Measurements from ENCODE around the gene NDUFA6. TPM values are rescaled to one million over a fixed set of nuclear protein-coding genes. Genes with fewer than 3 reads are reported as not detected.

Gene NDUFA6
- total and polyA plus RNA-seq, 2 experiments from 2014 or later, result 56.3 to 180 TPM

DNA sequence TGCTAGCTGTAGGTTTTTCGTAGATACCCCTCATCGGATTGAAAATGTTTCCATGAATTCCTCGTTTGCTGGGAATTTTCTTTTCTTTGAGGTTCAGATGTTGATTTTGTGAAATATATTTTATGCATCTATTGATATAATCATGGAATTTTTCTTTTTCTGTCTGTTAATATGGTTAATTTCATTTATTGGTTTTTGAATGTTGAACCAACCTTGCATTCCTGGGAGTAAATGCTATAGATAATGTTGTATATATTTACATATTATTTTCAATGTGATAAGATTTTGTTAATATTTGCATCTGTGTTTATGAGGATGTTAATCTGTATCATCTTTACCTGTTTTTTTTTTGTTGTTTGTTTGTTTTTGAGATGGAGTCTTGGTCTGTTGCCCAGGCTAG is 10.6 kb upstream of the NDUFA6 start:
- H4K20me1 ChIP-seq (ENCODE audit: insufficient read depth), result no peaks in the 10 kb centered on the region
- H2AFZ ChIP-seq, result no peak overlapping the region
- H3K79me2 ChIP-seq (ENCODE audit: insufficient read depth), result no peaks in the 10 kb centered on the region
- no peaks in the 10 kb centered on the region for H3K4me1 ChIP-seq (ENCODE audit: insufficient read depth)
- H3K27me3 ChIP-seq (replicated peaks; ENCODE audit: insufficient read depth), result no peaks in the 10 kb centered on the region
- H3K36me3 ChIP-seq (ENCODE audit: low read depth), result no peaks in the 10 kb centered on the region
- in situ Hi-C loops (cut with MboI), result no loop called here
- H3K9me3 ChIP-seq (ENCODE audit: low read depth), result peaks cover 9% of the 10 kb centered on the region
- no peak overlapping the region for H3K27ac ChIP-seq
- H3K4me2 ChIP-seq (ENCODE audit: unreplicated experiment), result no peak overlapping the region
- 86 to 87% methylated on average over 3 of the region's 3 CpGs for WGBS, 2 experiments (ENCODE audit: low coverage in 1 of 2, low lambda C conversion rate in 2 of 2, missing lambda C conversion rate in 2 of 2)
- no peak overlapping the region for H3K4me3 ChIP-seq
- H3K9me2 ChIP-seq (ENCODE audit: insufficient read depth), result no peaks in the 10 kb centered on the region
- no peak for TF ChIP-seq EZH2phosphoT487 (IDR thresholded peaks at IDR 0.05; ENCODE audit: insufficient read depth, low read depth)
- no peaks in the 10 kb centered on the region for H3F3A ChIP-seq (ENCODE audit: insufficient read depth)
- no peak overlapping the region for H3K9ac ChIP-seq
- DNase-seq, result no peak

DNA sequence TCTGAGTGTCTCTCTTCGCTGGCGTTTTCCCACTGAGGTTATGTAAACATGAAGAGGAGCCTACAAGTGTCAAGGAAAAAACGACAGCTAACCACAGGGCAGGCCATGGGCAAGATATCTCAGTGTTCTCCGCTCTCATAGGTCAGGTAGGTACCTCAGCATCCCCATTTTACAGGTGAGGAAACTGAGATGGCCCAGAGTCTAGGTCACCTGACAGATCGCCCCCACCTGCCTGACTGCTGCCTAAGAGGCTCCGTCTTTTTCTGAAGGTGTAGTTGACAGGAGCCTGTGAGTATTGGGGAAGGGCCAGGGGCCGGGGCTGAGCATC is 847 bp upstream of the NDUFA6 start:
- Histone ChIP-seq H3K79me2 (ENCODE audit: insufficient read depth) (peaks cover 34% of the 10 kb centered on the region), H3K9me3 (ENCODE audit: low read depth) (no peaks in the 10 kb centered on the region), H3K36me3 (ENCODE audit: low read depth) (peaks cover 5% of the 10 kb centered on the region; the same call in 1 of the 2 replicates), H3F3A (ENCODE audit: insufficient read depth) (0 out of 2 replicates have a peak, but pooled peaks cover 12% of the 10 kb centered on the region), H2AFZ (peak overlapping the region; percentile 95), H3K9me2 (ENCODE audit: insufficient read depth) (no peaks in the 10 kb centered on the region), H3K27me3 (replicated peaks; ENCODE audit: insufficient read depth) (no peaks in the 10 kb centered on the region), H3K9ac (peak overlapping the region; percentile 97), H3K4me1 (ENCODE audit: insufficient read depth) (0 out of 2 replicates have a peak, but pooled peaks cover 3% of the 10 kb centered on the region), H3K4me2 (ENCODE audit: unreplicated experiment) (peak overlapping the region; percentile 90), H4K20me1 (ENCODE audit: insufficient read depth) (no peaks in the 10 kb centered on the region; the same call in 1 of the 2 replicates), H3K27ac (peak overlapping the region; percentile 71), H3K4me3 (peak overlapping the region; percentile 95)
- TF ChIP-seq EZH2phosphoT487 (IDR thresholded peaks at IDR 0.05; ENCODE audit: insufficient read depth, low read depth) (no peak), EZH2 (IDR thresholded peaks at IDR 0.05; ENCODE audit: insufficient read depth, poor library complexity, severe bottlenecking) (no peak)
- in situ Hi-C loops (cut with MboI), result loop anchor here (10.0 kb wide), 1 partner anchor 343 kb away; the partner anchor contains the start of gene NFAM1
- DNase-seq, result no peak
- WGBS, 2 experiments (ENCODE audit: low coverage in 1 of 2, low lambda C conversion rate in 2 of 2, missing lambda C conversion rate in 2 of 2), result 27 to 36% methylated on average over 7 of the region's 7 CpGs

DNA sequence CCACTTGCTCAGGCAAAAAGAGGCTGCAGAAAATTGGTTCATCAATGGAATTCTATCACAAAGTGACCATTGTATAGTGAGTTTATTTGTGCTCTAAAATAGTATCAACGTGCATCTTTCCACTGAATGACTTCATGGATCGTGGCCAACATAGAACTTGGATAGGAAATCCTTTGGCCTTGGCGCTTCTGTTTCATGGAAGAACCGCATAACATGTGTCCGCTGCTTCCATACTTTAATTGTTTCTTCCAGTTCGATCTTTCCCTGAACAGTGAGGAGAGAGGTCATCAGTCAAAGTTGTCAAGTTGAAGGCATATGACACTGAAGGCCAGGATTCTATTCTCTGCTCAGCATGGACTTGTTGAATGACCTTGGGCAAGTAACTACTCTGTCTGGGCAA is 4.5 kb downstream of the NDUFA6 start:
- Histone ChIP-seq H3K9ac (no peak overlapping the region), H3K4me1 (ENCODE audit: insufficient read depth) (no peaks in the 10 kb centered on the region), H3K79me2 (ENCODE audit: insufficient read depth) (peaks cover 74% of the 10 kb centered on the region), H3K36me3 (ENCODE audit: low read depth) (peaks cover 13% of the 10 kb centered on the region), H3F3A (ENCODE audit: insufficient read depth) (0 out of 2 replicates have a peak, but pooled peaks cover 6% of the 10 kb centered on the region), H3K27ac (no peak overlapping the region), H4K20me1 (ENCODE audit: insufficient read depth) (no peaks in the 10 kb centered on the region; the same call in 1 of the 2 replicates), H3K9me3 (ENCODE audit: low read depth) (no peaks in the 10 kb centered on the region), H3K9me2 (ENCODE audit: insufficient read depth) (no peaks in the 10 kb centered on the region), H3K4me2 (ENCODE audit: unreplicated experiment) (no peak overlapping the region), H2AFZ (no peak overlapping the region), H3K4me3 (no peak overlapping the region), H3K27me3 (replicated peaks; ENCODE audit: insufficient read depth) (no peaks in the 10 kb centered on the region)
- no peak for DNase-seq
- TF ChIP-seq EZH2 (IDR thresholded peaks at IDR 0.05; ENCODE audit: insufficient read depth, poor library complexity, severe bottlenecking) (no peak), EZH2phosphoT487 (IDR thresholded peaks at IDR 0.05; ENCODE audit: insufficient read depth, low read depth) (no peak)
- in situ Hi-C loops (cut with MboI), result no loop called here
- WGBS, 2 experiments (ENCODE audit: low coverage in 1 of 2, low lambda C conversion rate in 2 of 2, missing lambda C conversion rate in 2 of 2), result 70 to 76% methylated on average over 6 of the region's 6 CpGs

DNA sequence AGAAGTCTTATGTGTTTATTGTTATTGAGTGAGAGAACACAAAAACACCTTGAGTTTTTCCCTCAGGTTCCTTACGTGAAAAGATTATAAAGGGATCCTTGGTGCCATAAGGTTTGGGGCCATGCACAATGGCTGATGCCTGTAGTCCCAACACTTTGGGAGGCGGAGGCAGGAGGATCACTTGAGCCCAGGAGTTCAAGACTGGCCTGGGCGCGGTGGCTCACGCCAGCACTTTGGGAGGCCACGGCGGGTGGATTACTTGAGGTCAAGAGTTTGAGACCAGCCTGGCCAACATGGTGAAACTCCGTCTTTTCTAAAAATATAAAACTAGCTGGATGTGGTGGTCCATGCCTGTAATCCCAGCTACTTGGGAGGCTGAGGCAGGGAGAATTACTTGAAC is 5.7 kb downstream of the NDUFA6 start:
- H3K9me2 ChIP-seq (ENCODE audit: insufficient read depth), result no peaks in the 10 kb centered on the region
- peaks cover 3% of the 10 kb centered on the region; the same call in 1 of the 2 replicates for H3K4me1 ChIP-seq (ENCODE audit: insufficient read depth)
- no peaks in the 10 kb centered on the region; the same call in 1 of the 2 replicates for H4K20me1 ChIP-seq (ENCODE audit: insufficient read depth)
- H3K79me2 ChIP-seq (ENCODE audit: insufficient read depth), result peaks cover 75% of the 10 kb centered on the region
- no peak for DNase-seq
- no peaks in the 10 kb centered on the region for H3K9me3 ChIP-seq (ENCODE audit: low read depth)
- peaks cover 15% of the 10 kb centered on the region; the same call in 1 of the 2 replicates for H3F3A ChIP-seq (ENCODE audit: insufficient read depth)
- H3K27ac ChIP-seq, result no peak overlapping the region
- H3K4me3 ChIP-seq, result no peak overlapping the region
- WGBS, 2 experiments (ENCODE audit: low coverage in 1 of 2, low lambda C conversion rate in 2 of 2, missing lambda C conversion rate in 2 of 2), result 93 to 96% methylated on average over 8 of the region's 8 CpGs
- H2AFZ ChIP-seq, result no peak overlapping the region
- TF ChIP-seq EZH2phosphoT487 (IDR thresholded peaks at IDR 0.05; ENCODE audit: insufficient read depth, low read depth), result no peak
- no peak for TF ChIP-seq EZH2 (IDR thresholded peaks at IDR 0.05; ENCODE audit: insufficient read depth, poor library complexity, severe bottlenecking)
- H3K9ac ChIP-seq, result no peak overlapping the region
- H3K36me3 ChIP-seq (ENCODE audit: low read depth), result peaks cover 13% of the 10 kb centered on the region
- in situ Hi-C loops (cut with MboI), result no loop called here
- H3K4me2 ChIP-seq (ENCODE audit: unreplicated experiment), result no peak overlapping the region
- H3K27me3 ChIP-seq (replicated peaks; ENCODE audit: insufficient read depth), result no peaks in the 10 kb centered on the region

DNA sequence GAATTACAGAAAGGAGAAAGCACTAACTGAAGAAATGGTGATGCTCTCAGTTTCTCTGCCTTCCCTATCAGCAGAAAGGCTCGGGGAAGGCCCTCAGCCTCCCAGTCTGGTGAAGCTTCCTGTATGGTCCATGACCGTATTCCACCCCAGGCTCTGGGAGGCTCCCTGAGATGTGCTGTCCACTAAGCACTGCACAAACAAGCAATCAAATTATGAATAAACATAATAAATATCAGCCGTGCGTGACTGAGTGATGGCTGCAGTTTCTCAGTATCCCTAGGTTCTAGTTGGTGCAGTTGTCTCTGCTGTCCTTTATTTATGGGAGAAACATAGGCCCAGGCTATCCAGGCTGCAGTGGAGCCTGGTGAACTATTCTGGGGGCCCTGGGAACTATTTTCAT is 7.5 kb downstream of the NDUFA6 start:
- H3K27me3 ChIP-seq (replicated peaks; ENCODE audit: insufficient read depth), result no peaks in the 10 kb centered on the region
- H2AFZ ChIP-seq, result no peak overlapping the region
- peaks cover 58% of the 10 kb centered on the region for H3K79me2 ChIP-seq (ENCODE audit: insufficient read depth)
- H3K4me2 ChIP-seq (ENCODE audit: unreplicated experiment), result no peak overlapping the region
- H3K4me3 ChIP-seq, result no peak overlapping the region
- TF ChIP-seq EZH2phosphoT487 (IDR thresholded peaks at IDR 0.05; ENCODE audit: insufficient read depth, low read depth) (no peak), EZH2 (IDR thresholded peaks at IDR 0.05; ENCODE audit: insufficient read depth, poor library complexity, severe bottlenecking) (no peak)
- H3K27ac ChIP-seq, result no peak overlapping the region
- in situ Hi-C loops (cut with MboI), result no loop called here
- peaks cover 13% of the 10 kb centered on the region for H3K36me3 ChIP-seq (ENCODE audit: low read depth)
- no peaks in the 10 kb centered on the region for H3K9me3 ChIP-seq (ENCODE audit: low read depth)
- 90 to 95% methylated on average over 4 of the region's 4 CpGs for WGBS, 2 experiments (ENCODE audit: low coverage in 1 of 2, low lambda C conversion rate in 2 of 2, missing lambda C conversion rate in 2 of 2)
- no peak for DNase-seq
- no peaks in the 10 kb centered on the region for H3K9me2 ChIP-seq (ENCODE audit: insufficient read depth)
- no peak overlapping the region for H3K9ac ChIP-seq
- peaks cover 14% of the 10 kb centered on the region for H3K4me1 ChIP-seq (ENCODE audit: insufficient read depth)
- no peaks in the 10 kb centered on the region for H4K20me1 ChIP-seq (ENCODE audit: insufficient read depth)
- H3F3A ChIP-seq (ENCODE audit: insufficient read depth), result peaks cover 19% of the 10 kb centered on the region

Data from GM23248 (cell line).